Measurements from ENCODE around the gene NCAN.

The NCAN gene

DNA sequence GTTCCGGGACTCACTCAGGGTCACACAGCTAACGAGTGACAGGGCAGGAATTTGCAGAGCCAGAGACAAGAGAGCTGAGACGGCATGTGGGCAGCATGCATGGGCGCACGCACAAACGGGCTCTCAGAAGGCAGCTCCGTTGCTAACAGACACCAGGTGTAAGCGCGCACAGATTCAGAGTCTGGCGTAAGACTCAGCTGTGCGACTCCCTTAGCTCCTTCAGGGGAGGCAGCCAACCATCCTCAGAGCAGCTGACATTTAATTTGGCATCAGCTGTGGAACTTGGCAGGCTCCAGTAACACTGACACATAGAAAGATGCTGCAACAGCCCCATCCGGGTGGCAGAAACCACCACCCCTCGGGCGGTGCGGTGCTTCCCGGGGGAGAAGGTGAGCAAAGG lies 68.8 kb downstream of the NCAN start:
- TF ChIP-seq, protein P1, sequence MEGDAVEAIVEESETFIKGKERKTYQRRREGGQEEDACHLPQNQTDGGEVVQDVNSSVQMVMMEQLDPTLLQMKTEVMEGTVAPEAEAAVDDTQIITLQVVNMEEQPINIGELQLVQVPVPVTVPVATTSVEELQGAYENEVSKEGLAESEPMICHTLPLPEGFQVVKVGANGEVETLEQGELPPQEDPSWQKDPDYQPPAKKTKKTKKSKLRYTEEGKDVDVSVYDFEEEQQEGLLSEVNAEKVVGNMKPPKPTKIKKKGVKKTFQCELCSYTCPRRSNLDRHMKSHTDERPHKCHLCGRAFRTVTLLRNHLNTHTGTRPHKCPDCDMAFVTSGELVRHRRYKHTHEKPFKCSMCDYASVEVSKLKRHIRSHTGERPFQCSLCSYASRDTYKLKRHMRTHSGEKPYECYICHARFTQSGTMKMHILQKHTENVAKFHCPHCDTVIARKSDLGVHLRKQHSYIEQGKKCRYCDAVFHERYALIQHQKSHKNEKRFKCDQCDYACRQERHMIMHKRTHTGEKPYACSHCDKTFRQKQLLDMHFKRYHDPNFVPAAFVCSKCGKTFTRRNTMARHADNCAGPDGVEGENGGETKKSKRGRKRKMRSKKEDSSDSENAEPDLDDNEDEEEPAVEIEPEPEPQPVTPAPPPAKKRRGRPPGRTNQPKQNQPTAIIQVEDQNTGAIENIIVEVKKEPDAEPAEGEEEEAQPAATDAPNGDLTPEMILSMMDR (IDR thresholded peaks at IDR 0.05; ENCODE audit: insufficient read depth, low read depth, low read length, missing control alignments): no peak
- no peak overlapping the region for H3K4me3 ChIP-seq (ENCODE audit: low read length)
- no peak for DNase-seq (ENCODE audit: low read depth)

DNA sequence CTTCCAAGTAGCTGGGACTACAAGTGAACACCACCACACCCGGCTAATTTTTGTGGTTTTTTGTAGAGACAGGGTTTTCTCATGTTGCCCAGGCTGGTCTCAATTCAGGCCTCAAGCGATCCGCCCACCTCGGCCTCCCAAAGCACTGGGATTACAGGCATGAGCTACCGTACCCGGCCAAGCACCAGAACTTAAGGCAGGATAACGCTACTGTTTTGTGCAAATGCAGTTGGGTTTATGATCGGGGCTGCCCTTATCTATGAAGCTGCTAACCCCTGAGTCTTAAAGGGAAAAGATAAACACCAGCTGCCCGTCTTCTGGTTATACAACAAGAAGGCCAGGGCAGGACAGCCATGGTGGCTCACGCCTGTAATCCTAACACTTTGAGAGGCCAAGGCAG lies 73.9 kb downstream of the NCAN start:
- TF ChIP-seq, protein P1 (IDR thresholded peaks at IDR 0.05; ENCODE audit: insufficient read depth, low read depth, low read length, missing control alignments): no peak
- no peak for DNase-seq (ENCODE audit: low read depth)
- no peak overlapping the region for H3K4me3 ChIP-seq (ENCODE audit: low read length)

- H3K4me3 ChIP-seq (ENCODE audit: low read length): no peak overlapping the region
- TF ChIP-seq, protein P1 (IDR thresholded peaks at IDR 0.05; ENCODE audit: insufficient read depth, low read depth, low read length, missing control alignments): no peak
Measured at GRCh38 chr19:19292607-19293006, 80.8 kb downstream of the NCAN start.

DNA sequence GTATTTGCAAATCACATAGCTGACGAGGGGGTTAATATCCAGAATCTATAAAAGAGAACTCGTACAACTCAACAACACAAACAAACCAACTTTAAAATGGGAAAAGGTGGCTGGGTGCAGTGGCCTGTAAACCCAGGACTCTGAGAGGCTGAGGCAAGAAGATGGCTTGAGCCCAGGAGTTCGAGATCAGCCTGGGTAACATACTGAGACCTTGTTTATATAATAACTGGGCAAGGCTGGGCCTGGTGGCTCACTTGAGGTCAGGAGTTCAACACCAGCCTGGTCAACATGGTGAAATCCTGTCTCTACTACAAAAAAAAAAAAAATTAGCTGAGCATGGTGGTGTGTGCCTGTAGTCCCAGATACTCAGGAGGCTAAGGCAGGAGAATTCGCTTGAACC lies 83.2 kb downstream of the NCAN start:
- DNase-seq (ENCODE audit: low read depth): no peak
- H3K4me3 ChIP-seq (ENCODE audit: low read length): no peak overlapping the region
- TF ChIP-seq, protein P1 (IDR thresholded peaks at IDR 0.05; ENCODE audit: insufficient read depth, low read depth, low read length, missing control alignments): no peak

More at GRCh38 chr19:19292607-19293006, 80.8 kb downstream of the NCAN start:
- DNase-seq (ENCODE audit: low read depth): no peak

DNA sequence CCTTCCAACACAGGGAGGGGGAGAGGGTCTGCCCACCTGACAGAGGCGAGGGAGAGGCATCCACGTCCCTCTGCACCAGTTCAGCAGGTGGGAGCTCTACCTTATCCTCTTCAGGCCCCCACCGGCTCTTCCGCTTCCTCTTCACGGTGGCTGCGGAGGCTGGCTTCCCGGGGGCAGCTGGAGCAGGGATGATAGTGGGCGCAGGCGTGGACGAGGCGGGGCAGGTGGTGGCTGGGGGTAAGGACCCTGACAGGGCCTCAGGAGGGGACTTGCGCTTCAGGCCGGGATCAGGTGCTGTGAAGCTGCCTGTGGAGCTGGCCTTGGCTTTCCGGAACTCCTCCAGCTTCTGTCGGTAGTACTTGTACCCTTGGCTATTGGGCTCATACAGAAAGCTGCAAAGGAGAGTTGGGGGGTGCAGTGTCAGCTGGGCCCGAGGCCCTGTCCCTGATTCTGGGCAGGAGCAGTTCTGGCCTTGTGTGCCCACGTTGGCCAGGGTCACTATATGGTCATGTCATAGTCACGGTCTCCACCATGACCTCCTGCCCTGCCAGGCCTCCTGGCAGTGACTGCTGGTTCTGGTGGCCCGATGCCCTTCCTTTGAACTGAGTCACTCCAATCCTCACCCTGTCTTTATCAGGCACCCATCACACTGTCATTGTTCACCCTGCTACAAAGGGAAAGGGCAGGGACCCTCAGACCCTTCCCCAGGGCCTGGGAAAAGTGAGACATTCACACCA lies 85.4 kb downstream of the NCAN start:
- TF ChIP-seq, protein P1 (IDR thresholded peaks at IDR 0.05; ENCODE audit: insufficient read depth, low read depth, low read length, missing control alignments): no peak
- no peak for DNase-seq (ENCODE audit: low read depth)
- H3K4me3 ChIP-seq (ENCODE audit: low read length): no peak overlapping the region

DNA sequence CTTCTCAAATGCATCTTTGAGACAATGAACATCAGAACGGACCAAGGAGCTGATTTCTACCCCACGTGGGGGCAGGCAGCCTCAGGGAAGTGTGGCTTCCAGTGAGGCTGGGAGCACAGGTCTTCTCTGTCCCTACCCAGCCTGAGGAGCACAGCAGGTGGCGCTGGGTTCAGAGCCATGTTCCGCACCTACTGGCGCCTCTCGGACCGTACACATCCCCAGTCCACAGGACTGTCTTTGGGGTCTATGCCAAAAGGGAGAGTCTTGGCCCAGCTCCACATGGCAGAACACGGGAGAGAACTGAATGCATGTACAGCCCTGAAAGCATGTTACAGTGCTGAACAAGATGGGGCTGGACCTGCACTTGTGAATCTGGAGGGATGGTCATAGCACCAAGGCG lies 86.0 kb downstream of the NCAN start:
- TF ChIP-seq, protein P1 (IDR thresholded peaks at IDR 0.05; ENCODE audit: insufficient read depth, low read depth, low read length, missing control alignments): no peak
- H3K4me3 ChIP-seq (ENCODE audit: low read length): no peak overlapping the region
- no peak for DNase-seq (ENCODE audit: low read depth)

DNA sequence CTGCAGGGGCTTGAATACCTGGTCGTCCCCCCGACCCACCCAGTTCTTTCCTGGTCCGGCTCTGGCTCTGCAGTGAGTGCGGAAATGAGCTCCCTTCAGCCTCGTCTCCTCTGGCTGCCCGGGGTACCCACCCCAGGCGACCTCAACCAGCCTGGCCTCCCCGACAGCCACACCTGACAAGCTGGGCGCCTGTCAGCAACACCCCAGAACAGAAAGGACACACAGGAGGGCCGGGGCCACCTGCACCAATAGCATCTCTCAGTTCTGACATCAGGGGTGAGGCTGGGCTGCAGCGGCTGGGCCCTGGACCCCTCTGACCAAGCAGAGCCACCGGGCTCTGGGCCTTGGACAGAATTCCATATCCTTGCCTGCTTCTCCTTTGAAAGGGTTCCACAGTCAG lies 88.9 kb downstream of the NCAN start:
- no peak overlapping the region for H3K4me3 ChIP-seq (ENCODE audit: low read length)
- TF ChIP-seq, protein P1 (IDR thresholded peaks at IDR 0.05; ENCODE audit: insufficient read depth, low read depth, low read length, missing control alignments): no peak
- DNase-seq (ENCODE audit: low read depth): no peak
